Caco-2 (cell line): ENCODE measurements around the gene ZFAND4. TPM values are rescaled to one million over a fixed set of nuclear protein-coding genes. Genes with fewer than 3 reads are reported as not detected.
"Not testable (repeated sequence)": the region's sequence is repeated elsewhere in the genome, so short reads cannot be mapped to it uniquely, and the experiment has no call there.

Experiments used
- BruUV-seq: library from RNA; stranded (reverse); fragments of 400-500 nt; replicated peaks from 2 replicates; lab custom pipeline; 2021; lab: Mats Ljungman, UMichigan
- CTCF ChIA-PET: fragments of 300-600 bp; sonication (Branson Sonifier 250); formaldehyde crosslinking; loops from one replicate; lab custom pipeline; 2022; ENCODE audit warnings: antibody characterized with exemption; lab: Charles Lee
- POLR2A ChIA-PET: fragments of 300-600 bp; sonication (Branson Sonifier 250); formaldehyde crosslinking; loops from one replicate; lab custom pipeline; 2022; ENCODE audit warnings: antibody characterized with exemption; lab: Charles Lee
- DNase-seq, 2 experiments: peaks; one replicate each; pipeline versions ENCODE4 v3.0.0 to v3.0.0-alpha.2; 2020 to 2022
- H3K27me3 ChIP-seq: replicated peaks from 2 replicates; pipeline ENCODE4 v1.6.0; 2011; ENCODE audit warnings: low read length; ENCODE audit not compliant: control insufficient read depth, insufficient read depth
- H3K36me3 ChIP-seq: 2 replicates; pipeline ENCODE4 v1.5.1; 2011; ENCODE audit warnings: low read length; ENCODE audit not compliant: control insufficient read depth, insufficient read depth
- H3K4me1 ChIP-seq: fragments of 250-450 bp; sonication (Bioruptor Pico); 2 replicates; pipeline ENCODE4 v1.5.1; 2020; ENCODE audit warnings: mild to moderate bottlenecking
- H3K4me3 ChIP-seq: 2 replicates; pipeline ENCODE4 v1.5.1; 2011; ENCODE audit warnings: low read depth, mild to moderate bottlenecking, control low read depth, low read length
- H3K9me3 ChIP-seq: fragments of 250-450 bp; sonication (Bioruptor Pico); 2 replicates; pipeline ENCODE4 v1.5.1; 2020; ENCODE audit warnings: mild to moderate bottlenecking, moderate library complexity
- H3K27ac Mint-ChIP-seq: one replicate; pipeline ENCODE4 v1.8.0; 2022; ENCODE audit warnings: mixed read lengths; ENCODE audit not compliant: unreplicated experiment
- H3K27me3 Mint-ChIP-seq: one replicate; pipeline ENCODE4 v1.8.0; 2022; ENCODE audit warnings: mixed read lengths; ENCODE audit not compliant: insufficient read depth, unreplicated experiment
- H3K36me3 Mint-ChIP-seq: one replicate; pipeline ENCODE4 v1.8.0; 2022; ENCODE audit warnings: mild to moderate bottlenecking, mixed read lengths; ENCODE audit not compliant: insufficient read depth, unreplicated experiment
- H3K4me1 Mint-ChIP-seq: one replicate; pipeline ENCODE4 v1.8.0; 2022; ENCODE audit warnings: low read depth, mixed read lengths; ENCODE audit not compliant: unreplicated experiment
- H3K4me3 Mint-ChIP-seq: one replicate; pipeline ENCODE4 v1.8.0; 2022; ENCODE audit warnings: mild to moderate bottlenecking, moderate library complexity, mixed read lengths; ENCODE audit not compliant: unreplicated experiment
- H3K9me3 Mint-ChIP-seq: one replicate; pipeline ENCODE4 v1.8.0; 2022; ENCODE audit warnings: mixed read lengths; ENCODE audit not compliant: unreplicated experiment
- intact Hi-C: fragments of 100-400 bp; cut with micrococcal nuclease; formaldehyde crosslinking; loops from one replicate; pipeline ENCODE4 v1.10.0; 2022; ENCODE audit not compliant: unreplicated experiment
- total RNA-seq: library from RNA; stranded (reverse); gene quantifications from 2 replicates; pipeline ENCODE4 v1.2.3, GENCODE V29; 2022
- TF ChIP-seq, protein P1 (sequence below), 2 experiments: fragments of 200-600 bp in 1 of 2; IDR thresholded peaks; 1 replicate in 1 of 2; 2 replicates in 1 of 2; pipeline versions ENCODE4 v1.5.1 to v1.8.0; 2011 to 2022; ENCODE audit warnings: antibody characterized with exemption in 1 of 2, control low read depth in 1 of 2, inconsistent platforms in 1 of 2, low read depth in 1 of 2, low read length in 1 of 2, mild to moderate bottlenecking in 1 of 2, moderate library complexity in 1 of 2; ENCODE audit not compliant: insufficient read depth in 1 of 2, severe bottlenecking in 1 of 2, unreplicated experiment in 1 of 2

ZFAND4 gene
- total RNA-seq, 1 experiment from 2014 or later, result 9.3 TPM

DNA sequence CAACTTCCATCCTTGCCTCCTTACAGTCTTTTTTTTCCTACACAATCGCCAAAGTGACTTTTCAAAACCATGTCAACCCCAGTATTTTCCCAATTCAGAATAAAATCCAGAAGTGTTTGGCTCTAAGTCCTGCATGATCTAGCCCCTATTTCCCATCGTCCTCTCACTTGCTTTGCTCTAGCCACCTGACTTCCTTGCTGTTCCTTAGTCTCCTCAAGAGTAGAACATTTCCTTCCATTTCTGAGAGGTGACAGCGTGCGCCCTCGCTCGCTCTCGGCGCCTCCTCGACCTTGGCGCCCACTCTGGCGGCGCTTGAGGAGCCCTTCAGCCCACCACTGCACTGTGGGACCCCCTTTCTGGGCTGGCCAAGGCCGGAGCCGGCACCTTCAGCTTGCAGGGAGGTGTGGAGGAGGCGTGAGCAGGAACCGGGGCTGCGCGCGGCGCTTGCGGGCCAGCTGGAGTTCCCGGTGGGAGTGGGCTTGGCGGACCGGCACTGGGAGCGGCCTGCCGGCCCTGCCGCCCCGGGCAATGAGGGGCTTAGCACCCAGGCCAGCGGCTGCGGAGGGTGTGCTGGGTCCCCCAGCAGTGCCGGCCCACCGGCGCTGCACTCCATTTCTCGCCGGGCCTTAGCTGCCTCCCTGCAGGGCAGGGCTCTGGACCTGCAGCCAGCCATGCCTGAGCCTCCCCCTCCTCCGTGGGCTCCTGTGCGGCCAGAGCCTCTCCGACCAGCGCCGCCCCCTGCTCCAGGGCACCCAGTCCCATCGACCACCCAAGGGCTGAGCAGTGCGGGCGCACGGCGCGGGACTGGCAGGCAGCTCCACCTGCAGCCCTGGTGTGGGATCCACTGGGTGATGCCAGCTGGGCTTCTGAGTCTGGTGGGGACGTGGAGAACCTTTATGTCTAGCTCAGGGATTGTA is 72.0 kb downstream of the ZFAND4 start:
- peaks cover 21% of the 10 kb centered on the region for H3K9me3 Mint-ChIP-seq
- DNase-seq, H3K27me3 ChIP-seq, H3K9me3 ChIP-seq, H3K36me3 Mint-ChIP-seq, BruUV-seq, POLR2A ChIA-PET, intact Hi-C loops, H3K27me3 Mint-ChIP-seq, CTCF ChIA-PET, H3K27ac Mint-ChIP-seq, H3K4me1 ChIP-seq, H3K4me3 Mint-ChIP-seq, H3K4me1 Mint-ChIP-seq, H3K36me3 ChIP-seq, H3K4me3 ChIP-seq: not testable (repeated sequence)

DNA sequence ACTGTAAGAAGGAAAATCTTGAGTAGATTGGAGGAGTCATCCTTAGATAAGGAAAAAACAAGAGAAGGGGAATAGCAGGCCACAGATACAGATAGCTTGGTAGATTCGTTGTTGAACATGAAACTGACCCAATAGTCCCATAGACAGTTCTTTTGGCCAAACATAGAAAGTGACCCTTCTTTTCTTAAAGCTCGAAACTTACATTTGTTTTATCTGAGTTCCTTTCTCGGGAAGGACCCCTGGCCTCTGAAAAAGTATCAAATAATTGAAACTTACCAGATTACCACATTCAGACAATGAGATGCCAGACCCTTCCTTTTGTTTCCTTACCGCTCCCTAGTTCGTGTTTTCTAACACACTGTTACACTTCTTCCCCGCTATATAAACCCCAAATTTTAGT is 72.9 kb downstream of the ZFAND4 start:
- Histone ChIP-seq H3K9me3 (0 out of 2 replicates have a peak, but pooled peaks cover 5% of the 10 kb centered on the region), H3K27me3 (0 out of 2 replicates have a peak, but pooled peaks cover 1% of the 10 kb centered on the region), H3K4me1 (no peaks in the 10 kb centered on the region), H3K4me3 (no peak overlapping the region), H3K36me3 (no peaks in the 10 kb centered on the region)
- Mint-ChIP-seq H3K9me3 (peaks cover 21% of the 10 kb centered on the region), H3K4me3 (no peak overlapping the region), H3K4me1 (peaks cover 8% of the 10 kb centered on the region), H3K36me3 (peaks cover 13% of the 10 kb centered on the region), H3K27ac (no peak overlapping the region), H3K27me3 (peaks cover 7% of the 10 kb centered on the region)
- ChIA-PET CTCF (no interaction called here), POLR2A (no interaction called here)
- intact Hi-C loops, result no loop called here
- no TSS peak for BruUV-seq
- no peak for DNase-seq
- TF ChIP-seq, protein P1, sequence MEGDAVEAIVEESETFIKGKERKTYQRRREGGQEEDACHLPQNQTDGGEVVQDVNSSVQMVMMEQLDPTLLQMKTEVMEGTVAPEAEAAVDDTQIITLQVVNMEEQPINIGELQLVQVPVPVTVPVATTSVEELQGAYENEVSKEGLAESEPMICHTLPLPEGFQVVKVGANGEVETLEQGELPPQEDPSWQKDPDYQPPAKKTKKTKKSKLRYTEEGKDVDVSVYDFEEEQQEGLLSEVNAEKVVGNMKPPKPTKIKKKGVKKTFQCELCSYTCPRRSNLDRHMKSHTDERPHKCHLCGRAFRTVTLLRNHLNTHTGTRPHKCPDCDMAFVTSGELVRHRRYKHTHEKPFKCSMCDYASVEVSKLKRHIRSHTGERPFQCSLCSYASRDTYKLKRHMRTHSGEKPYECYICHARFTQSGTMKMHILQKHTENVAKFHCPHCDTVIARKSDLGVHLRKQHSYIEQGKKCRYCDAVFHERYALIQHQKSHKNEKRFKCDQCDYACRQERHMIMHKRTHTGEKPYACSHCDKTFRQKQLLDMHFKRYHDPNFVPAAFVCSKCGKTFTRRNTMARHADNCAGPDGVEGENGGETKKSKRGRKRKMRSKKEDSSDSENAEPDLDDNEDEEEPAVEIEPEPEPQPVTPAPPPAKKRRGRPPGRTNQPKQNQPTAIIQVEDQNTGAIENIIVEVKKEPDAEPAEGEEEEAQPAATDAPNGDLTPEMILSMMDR (IDR thresholded peaks at IDR 0.05; ENCODE audit: insufficient read depth in 1 of 2, low read depth in 1 of 2, low read length in 1 of 2, severe bottlenecking in 1 of 2, unreplicated experiment in 1 of 2), result no peak

DNA sequence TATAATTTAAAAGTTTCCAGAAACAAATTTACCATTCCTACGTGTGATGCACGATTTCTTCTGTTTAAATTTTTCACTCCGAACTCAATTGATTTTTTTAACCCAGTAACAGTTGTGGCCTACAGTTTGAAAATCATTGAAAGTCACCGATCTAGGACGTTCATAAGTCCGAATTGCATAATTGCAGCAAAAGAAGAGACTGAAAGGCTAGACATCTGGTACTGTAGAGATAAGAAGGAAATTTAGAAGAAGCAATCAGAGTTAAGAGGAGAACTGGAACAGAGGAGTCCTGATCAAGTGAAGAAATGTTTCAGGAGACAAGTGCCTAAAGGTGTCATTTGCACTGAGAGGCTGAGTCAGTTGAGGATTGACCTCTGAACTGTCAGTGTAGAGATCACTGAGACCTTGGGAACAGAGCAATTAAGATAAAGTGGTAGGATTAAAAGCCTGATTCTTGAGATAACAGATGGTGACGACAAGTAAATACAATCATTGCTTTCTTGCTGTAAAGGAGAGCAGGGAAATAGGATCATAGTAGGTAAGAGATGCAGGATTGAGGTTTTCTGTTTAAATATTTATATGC is 73.5 kb downstream of the ZFAND4 start:
- no peaks in the 10 kb centered on the region for H3K36me3 ChIP-seq
- H3K36me3 Mint-ChIP-seq, result peaks cover 15% of the 10 kb centered on the region
- intact Hi-C loops, result no loop called here
- CTCF ChIA-PET, result no interaction called here
- POLR2A ChIA-PET, result no interaction called here
- no peak overlapping the region for H3K27ac Mint-ChIP-seq
- H3K4me1 ChIP-seq, result no peaks in the 10 kb centered on the region
- TF ChIP-seq, protein P1 (IDR thresholded peaks at IDR 0.05; ENCODE audit: insufficient read depth in 1 of 2, low read depth in 1 of 2, low read length in 1 of 2, severe bottlenecking in 1 of 2, unreplicated experiment in 1 of 2), result no peak
- H3K9me3 ChIP-seq, result 0 out of 2 replicates have a peak, but pooled peaks cover 5% of the 10 kb centered on the region
- H3K27me3 ChIP-seq, result 0 out of 2 replicates have a peak, but pooled peaks cover 1% of the 10 kb centered on the region
- H3K4me1 Mint-ChIP-seq, result peaks cover 8% of the 10 kb centered on the region
- no TSS peak for BruUV-seq
- peaks cover 21% of the 10 kb centered on the region for H3K9me3 Mint-ChIP-seq
- no peak overlapping the region for H3K4me3 Mint-ChIP-seq
- peaks cover 7% of the 10 kb centered on the region for H3K27me3 Mint-ChIP-seq
- no peak overlapping the region for H3K4me3 ChIP-seq
- no peak for DNase-seq
